Activated CD4-positive, alpha-beta T cell treated with anti-CD3 and anti-CD28 coated beads, Interleukin-2, amount 10 ng/mL, durations not matched to agents 24 days and 14 days (primary cell): Measurements from ENCODE around the gene ATG4A. TPM values are rescaled to one million over a fixed set of nuclear protein-coding genes. Genes with fewer than 3 reads are reported as not detected.

ENCODE experiments used
- DNase-seq: peaks from one replicate; pipeline ENCODE4 v3.0.0; 2022
- H3K27ac Mint-ChIP-seq: one replicate; pipeline ENCODE4 v1.8.0; 2022; ENCODE audit warnings: mild to moderate bottlenecking, mixed read lengths
- H3K27me3 Mint-ChIP-seq: one replicate; pipeline ENCODE4 v1.8.0; 2022; ENCODE audit warnings: mixed read lengths
- H3K36me3 Mint-ChIP-seq: one replicate; pipeline ENCODE4 v1.8.0; 2022; ENCODE audit warnings: low read depth, mild to moderate bottlenecking, mixed read lengths
- H3K4me1 Mint-ChIP-seq: one replicate; pipeline ENCODE4 v1.8.0; 2021; ENCODE audit warnings: mixed read lengths
- H3K4me3 Mint-ChIP-seq: one replicate; pipeline ENCODE4 v1.8.0; 2022; ENCODE audit warnings: mild to moderate bottlenecking, moderate library complexity, mixed read lengths
- H3K9me3 Mint-ChIP-seq: one replicate; pipeline ENCODE4 v1.8.0; 2021; ENCODE audit warnings: mixed read lengths
- intact Hi-C: fragments of 100-400 bp; cut with micrococcal nuclease; formaldehyde crosslinking; loops from one replicate; pipeline ENCODE4 v1.15.1; 2023
- total RNA-seq: library from RNA; stranded (reverse); gene quantifications from 2 replicates; pipeline ENCODE4 v1.2.3, GENCODE V29; 2022

ATG4A gene, protein sequence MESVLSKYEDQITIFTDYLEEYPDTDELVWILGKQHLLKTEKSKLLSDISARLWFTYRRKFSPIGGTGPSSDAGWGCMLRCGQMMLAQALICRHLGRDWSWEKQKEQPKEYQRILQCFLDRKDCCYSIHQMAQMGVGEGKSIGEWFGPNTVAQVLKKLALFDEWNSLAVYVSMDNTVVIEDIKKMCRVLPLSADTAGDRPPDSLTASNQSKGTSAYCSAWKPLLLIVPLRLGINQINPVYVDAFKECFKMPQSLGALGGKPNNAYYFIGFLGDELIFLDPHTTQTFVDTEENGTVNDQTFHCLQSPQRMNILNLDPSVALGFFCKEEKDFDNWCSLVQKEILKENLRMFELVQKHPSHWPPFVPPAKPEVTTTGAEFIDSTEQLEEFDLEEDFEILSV
- 7.8 and 9.4 TPM in 2 replicates for total RNA-seq

- Mint-ChIP-seq H3K27ac (no peak within 1 kb of the TSS), H3K4me1 (peaks cover 6% of the 10 kb centered on the region), H3K9me3 (no peaks in the 10 kb centered on the region), H3K4me3 (no peak within 1 kb of the TSS), H3K27me3 (no peaks in the 10 kb centered on the region), H3K36me3 (peaks cover 8% of the 10 kb centered on the region)
- intact Hi-C loops = loop anchor here (1.0 to 5.0 kb wide), 2 partner anchors 973 to 1446 kb away; partner anchors contain the start of genes NXT2 and RBM41
- DNase-seq = peak; percentile 96
Observed at GRCh38 chrX:108091264-108091877, at the start of gene ATG4A, which contains the start of gene PSMD10. Gene ATG4A, plus strand, starts transcription at chrX:108091778. Its CDS starts 49 bp downstream, at chrX:108091827. Gene PSMD10, minus strand, starts transcription at chrX:108091542. Its CDS starts 22 bp downstream, at chrX:108091520.

DNA sequence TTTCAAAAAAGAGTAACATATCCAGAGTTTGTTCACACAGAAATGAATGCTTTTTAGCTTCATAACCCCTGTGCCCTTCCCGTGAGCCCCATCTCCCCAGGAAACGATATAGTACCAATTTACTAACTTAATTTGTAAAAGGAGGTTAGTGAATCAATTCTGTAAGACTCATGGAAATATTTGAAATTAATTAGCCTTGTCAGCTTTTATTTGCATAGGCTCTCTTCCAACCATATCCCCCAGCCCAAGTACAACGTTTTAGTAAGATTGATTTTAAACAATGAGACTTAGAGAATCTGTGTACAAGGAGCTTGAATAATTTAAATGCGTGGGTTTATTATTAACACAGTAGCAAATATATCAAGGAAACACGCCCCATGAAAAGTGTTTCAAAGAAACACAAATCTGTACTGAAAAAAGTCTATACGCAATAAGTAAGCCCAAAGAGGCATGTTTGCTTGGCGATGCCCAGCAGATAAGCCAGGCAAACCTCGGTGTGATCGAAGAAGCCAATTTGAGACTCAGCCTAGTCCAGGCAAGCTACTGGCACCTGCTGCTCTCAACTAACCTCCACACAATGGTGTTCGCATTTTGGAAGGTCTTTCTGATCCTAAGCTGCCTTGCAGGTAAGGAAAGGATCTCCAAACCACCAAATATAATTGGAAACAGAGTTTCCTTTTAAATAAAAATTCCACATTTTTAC is 46.9 kb upstream of the ATG4A start, which contains the start of gene VSIG1:
TSS of gene VSIG1 (plus strand) at position 512 of the 703 bp plus-strand sequence. CDS start at position 578, 66 bp downstream.
- Mint-ChIP-seq H3K4me3 (no peak within 1 kb of the TSS), H3K27ac (no peak within 1 kb of the TSS), H3K9me3 (no peaks in the 10 kb centered on the region), H3K27me3 (peaks cover 2% of the 10 kb centered on the region), H3K4me1 (no peaks in the 10 kb centered on the region), H3K36me3 (no peaks in the 10 kb centered on the region)
- intact Hi-C loops = no loop called here
- DNase-seq = no peak

GRCh38 chrX:108049649-108050048 is 41.9 kb upstream of the ATG4A start:
- H3K27me3 Mint-ChIP-seq = peaks cover 7% of the 10 kb centered on the region
- no peak for DNase-seq
- no peak overlapping the region for H3K27ac Mint-ChIP-seq
- no peaks in the 10 kb centered on the region for H3K9me3 Mint-ChIP-seq
- no peaks in the 10 kb centered on the region for H3K36me3 Mint-ChIP-seq
- no peak overlapping the region for H3K4me3 Mint-ChIP-seq
- intact Hi-C loops = no loop called here
- H3K4me1 Mint-ChIP-seq = no peaks in the 10 kb centered on the region

GRCh38 chrX:108053218-108053617 is 38.4 kb upstream of the ATG4A start:
- intact Hi-C loops = no loop called here

DNA sequence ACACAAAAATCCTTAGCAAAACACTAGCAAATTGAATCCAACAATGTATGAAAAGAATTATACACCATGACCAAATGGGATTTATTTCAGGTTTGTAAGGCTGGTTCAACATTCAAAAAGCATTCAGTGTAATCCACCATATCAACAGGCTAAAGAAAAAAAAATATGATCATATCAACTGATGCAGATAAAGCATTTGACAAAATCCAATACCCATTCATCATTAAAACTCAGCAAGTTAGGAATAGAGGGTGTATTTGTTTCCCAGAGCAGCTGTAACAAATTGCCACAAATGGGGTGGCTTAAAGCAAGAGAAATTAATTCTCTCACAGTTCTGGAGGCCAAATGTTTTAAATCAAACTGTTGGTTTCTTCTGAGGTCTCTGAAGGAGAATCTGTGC is 36.0 kb upstream of the ATG4A start:
- no peaks in the 10 kb centered on the region for H3K4me1 Mint-ChIP-seq
- DNase-seq = no peak
- intact Hi-C loops = loop anchor here (5.0 kb wide), 1 partner anchor 33 kb away; no protein-coding TSS in a partner anchor
- no peak overlapping the region for H3K4me3 Mint-ChIP-seq
- peaks cover 17% of the 10 kb centered on the region for H3K27me3 Mint-ChIP-seq
- no peak overlapping the region for H3K27ac Mint-ChIP-seq
- H3K36me3 Mint-ChIP-seq = peaks cover 2% of the 10 kb centered on the region
- no peaks in the 10 kb centered on the region for H3K9me3 Mint-ChIP-seq

More at GRCh38 chrX:108053218-108053617, 38.4 kb upstream of the ATG4A start:
- no peaks in the 10 kb centered on the region for H3K4me1 Mint-ChIP-seq
- H3K36me3 Mint-ChIP-seq = no peaks in the 10 kb centered on the region
- DNase-seq = no peak
- H3K4me3 Mint-ChIP-seq = no peak overlapping the region
- H3K27ac Mint-ChIP-seq = no peak overlapping the region
- peaks cover 17% of the 10 kb centered on the region for H3K27me3 Mint-ChIP-seq
- H3K9me3 Mint-ChIP-seq = no peaks in the 10 kb centered on the region

GRCh38 chrX:108059801-108060200 is 31.8 kb upstream of the ATG4A start:
- intact Hi-C loops = loop anchor here (5.0 kb wide), 1 partner anchor 38 kb away; no protein-coding TSS in a partner anchor
- H3K36me3 Mint-ChIP-seq = peaks cover 2% of the 10 kb centered on the region
- H3K27me3 Mint-ChIP-seq = peaks cover 9% of the 10 kb centered on the region
- DNase-seq = no peak
- H3K9me3 Mint-ChIP-seq = no peaks in the 10 kb centered on the region
- no peak overlapping the region for H3K27ac Mint-ChIP-seq
- no peak overlapping the region for H3K4me3 Mint-ChIP-seq
- H3K4me1 Mint-ChIP-seq = no peaks in the 10 kb centered on the region

DNA sequence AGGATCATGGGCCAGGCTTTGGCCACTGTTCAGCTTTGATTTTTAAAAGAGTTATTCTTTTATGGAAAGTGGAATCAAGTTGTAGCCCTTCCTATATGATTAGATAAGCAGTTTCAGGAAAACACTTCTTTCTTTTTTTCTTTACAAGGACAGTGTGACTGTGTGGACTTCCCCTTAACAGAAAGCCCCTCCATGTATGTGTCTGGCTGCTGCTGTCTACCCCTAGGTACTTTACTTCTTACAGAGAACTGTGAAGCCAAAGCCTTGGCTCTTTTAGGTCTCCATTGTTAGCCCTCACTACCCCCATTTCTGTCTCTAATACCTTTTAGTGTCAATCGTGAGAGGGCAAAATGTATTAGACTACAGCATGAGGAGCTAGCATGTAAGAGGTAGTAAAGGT is 27.6 kb upstream of the ATG4A start:
- Mint-ChIP-seq H3K36me3 (peaks cover 2% of the 10 kb centered on the region), H3K27me3 (no peaks in the 10 kb centered on the region), H3K9me3 (no peaks in the 10 kb centered on the region), H3K27ac (no peak overlapping the region), H3K4me3 (no peak overlapping the region), H3K4me1 (no peaks in the 10 kb centered on the region)
- intact Hi-C loops = no loop called here
- no peak for DNase-seq

- H3K4me3 Mint-ChIP-seq = no peak overlapping the region
- intact Hi-C loops = no loop called here
- no peaks in the 10 kb centered on the region for H3K9me3 Mint-ChIP-seq
- H3K36me3 Mint-ChIP-seq = peaks cover 2% of the 10 kb centered on the region
- H3K4me1 Mint-ChIP-seq = no peaks in the 10 kb centered on the region
- peaks cover 2% of the 10 kb centered on the region for H3K27me3 Mint-ChIP-seq
- no peak overlapping the region for H3K27ac Mint-ChIP-seq
- no peak for DNase-seq
Observed at GRCh38 chrX:108064613-108065012, 27.0 kb upstream of the ATG4A start.

- Mint-ChIP-seq H3K27ac (no peak overlapping the region), H3K27me3 (peaks cover 4% of the 10 kb centered on the region), H3K4me1 (no peaks in the 10 kb centered on the region), H3K9me3 (no peaks in the 10 kb centered on the region), H3K4me3 (no peak overlapping the region), H3K36me3 (no peaks in the 10 kb centered on the region)
- no peak for DNase-seq
- intact Hi-C loops = no loop called here
Observed at GRCh38 chrX:108068121-108068520, 23.5 kb upstream of the ATG4A start.

- H3K27ac Mint-ChIP-seq = no peak overlapping the region
- peaks cover 4% of the 10 kb centered on the region for H3K27me3 Mint-ChIP-seq
- H3K9me3 Mint-ChIP-seq = no peaks in the 10 kb centered on the region
- no peaks in the 10 kb centered on the region for H3K4me1 Mint-ChIP-seq
- H3K4me3 Mint-ChIP-seq = no peak overlapping the region
- H3K36me3 Mint-ChIP-seq = no peaks in the 10 kb centered on the region
- no peak for DNase-seq
- intact Hi-C loops = loop anchor here (5.0 to 10.0 kb wide), 2 partner anchors 49 to 416 kb away; no protein-coding TSS in a partner anchor
Observed at GRCh38 chrX:108070891-108071290, 20.7 kb upstream of the ATG4A start.

GRCh38 chrX:108071578-108071977 is 20.0 kb upstream of the ATG4A start:
- no peak overlapping the region for H3K4me3 Mint-ChIP-seq
- peaks cover 4% of the 10 kb centered on the region for H3K27me3 Mint-ChIP-seq
- DNase-seq = no peak
- H3K4me1 Mint-ChIP-seq = no peaks in the 10 kb centered on the region
- H3K27ac Mint-ChIP-seq = no peak overlapping the region
- intact Hi-C loops = loop anchor here (5.0 to 10.0 kb wide), 2 partner anchors 49 to 417 kb away; no protein-coding TSS in a partner anchor
- no peaks in the 10 kb centered on the region for H3K36me3 Mint-ChIP-seq
- no peaks in the 10 kb centered on the region for H3K9me3 Mint-ChIP-seq

- intact Hi-C loops = loop anchor here (5.0 to 10.0 kb wide), 2 partner anchors 50 to 418 kb away; no protein-coding TSS in a partner anchor
- Mint-ChIP-seq H3K27me3 (peaks cover 4% of the 10 kb centered on the region), H3K4me1 (no peaks in the 10 kb centered on the region), H3K9me3 (no peaks in the 10 kb centered on the region), H3K27ac (no peak overlapping the region), H3K36me3 (no peaks in the 10 kb centered on the region), H3K4me3 (no peak overlapping the region)
- DNase-seq = no peak
Observed at GRCh38 chrX:108072746-108073145, 18.8 kb upstream of the ATG4A start.

GRCh38 chrX:108081110-108081509 is 10.5 kb upstream of the ATG4A start:
- H3K27me3 Mint-ChIP-seq = no peaks in the 10 kb centered on the region

More at GRCh38 chrX:108081110-108081509, 10.5 kb upstream of the ATG4A start:
- Mint-ChIP-seq H3K27ac (no peak overlapping the region), H3K9me3 (no peaks in the 10 kb centered on the region), H3K4me1 (no peaks in the 10 kb centered on the region), H3K36me3 (peaks cover 7% of the 10 kb centered on the region), H3K4me3 (no peak overlapping the region)
- DNase-seq = no peak
- intact Hi-C loops = no loop called here
